SIG-M5 treated with dmso at 0.1 percent for 504 hours (cell line): ENCODE measurements around the gene MAMSTR.
"Not testable (repeated sequence)": the region's sequence is repeated elsewhere in the genome, so short reads cannot be mapped to it uniquely, and the experiment has no call there.

Source experiments
- DNase-seq: peaks from one replicate; lab custom pipeline; 2025; ENCODE audit not compliant: unreplicated experiment; lab: John Stamatoyannopoulos, UW

The MAMSTR gene

DNA sequence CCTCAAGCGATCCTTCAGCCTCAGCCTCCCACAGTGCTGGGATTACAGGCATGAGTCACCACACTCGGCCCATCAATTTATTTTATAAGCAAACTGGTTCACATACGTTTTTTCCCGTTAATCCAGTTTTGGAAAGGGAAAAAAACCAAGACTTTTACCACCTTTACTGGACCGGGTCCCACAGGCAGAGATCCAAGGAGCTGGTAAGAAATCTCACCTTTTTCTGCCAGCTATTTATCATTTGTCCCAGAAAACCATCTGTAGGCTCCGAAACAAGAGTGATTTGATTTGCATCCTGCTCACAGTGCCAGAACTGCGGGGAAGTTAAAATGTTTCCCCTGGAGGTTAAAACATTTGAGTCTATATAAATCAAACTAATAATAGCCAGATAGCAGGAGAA, 30.1 kb downstream of the MAMSTR start:
- no peak for DNase-seq

DNA sequence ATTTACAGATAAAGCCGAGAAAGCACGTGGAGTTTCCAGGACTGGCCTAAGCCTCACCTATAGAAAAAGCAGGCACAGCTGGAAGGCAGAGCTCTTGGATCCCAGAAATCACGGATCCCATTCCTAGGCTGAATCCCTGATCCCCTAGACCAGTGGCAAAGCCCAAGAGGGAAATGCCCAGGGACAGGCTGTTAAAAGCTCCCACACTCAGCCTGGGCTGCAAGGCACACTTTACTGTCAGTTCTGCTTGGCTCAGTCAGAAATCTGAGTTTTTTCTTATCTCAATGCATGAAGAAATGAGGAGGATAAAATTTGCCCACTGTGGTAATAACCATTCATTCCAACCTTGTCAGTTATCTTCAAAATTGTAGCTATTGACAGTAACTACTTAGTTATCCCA, 31.7 kb downstream of the MAMSTR start:
- DNase-seq, result no peak

GRCh38 chr19:48686637-48687036, 32.9 kb downstream of the MAMSTR start:
- not testable (repeated sequence) for DNase-seq

- no peak for DNase-seq
These were observed 33.4 kb downstream of the MAMSTR start for GRCh38 chr19:48686088-48686487.

DNA sequence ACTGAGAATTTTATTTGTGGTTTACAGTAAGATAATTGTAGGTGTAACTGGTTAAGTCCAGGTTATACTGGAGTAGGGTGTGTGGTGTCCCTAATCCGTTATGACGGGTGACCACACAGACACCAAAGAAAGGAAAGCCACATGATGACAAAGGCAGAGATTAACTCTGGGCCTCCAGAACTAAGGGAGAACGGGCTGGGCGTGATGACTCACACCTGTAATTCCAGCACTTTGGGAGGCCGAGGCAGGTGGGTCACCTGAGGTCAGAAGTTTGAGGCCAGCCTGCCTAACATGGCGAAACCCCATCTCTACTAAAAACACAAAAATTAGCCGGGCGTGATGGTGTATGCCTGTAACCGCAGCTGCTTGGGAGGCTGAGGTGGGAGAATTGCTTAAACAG, 33.9 kb downstream of the MAMSTR start:
- no peak for DNase-seq

DNA sequence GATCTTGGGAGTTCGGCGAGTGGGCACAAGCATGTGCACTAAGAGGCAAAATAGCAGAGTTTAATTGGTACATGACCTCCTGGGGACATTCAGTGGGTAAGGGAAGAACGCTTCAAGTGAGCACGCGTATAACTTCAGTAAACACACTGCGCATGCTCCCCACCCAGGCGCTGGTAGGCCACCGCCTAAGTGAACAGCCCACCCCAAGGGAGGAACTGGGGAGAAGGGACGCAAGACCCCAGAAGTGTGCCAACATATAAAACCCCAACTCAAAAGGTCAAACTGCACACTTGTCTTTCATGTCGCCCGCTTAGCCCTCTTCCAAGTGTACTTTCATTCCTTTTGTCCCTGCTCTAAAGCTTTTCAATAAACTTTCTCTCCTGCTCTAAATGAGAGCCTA, 36.2 kb downstream of the MAMSTR start:
- DNase-seq, result no peak

- DNase-seq, result no peak
These were observed 38.4 kb downstream of the MAMSTR start for GRCh38 chr19:48681127-48681470.

- no peak for DNase-seq
These were observed 38.9 kb downstream of the MAMSTR start for GRCh38 chr19:48680436-48681126.

- not testable (repeated sequence) for DNase-seq
These were observed 39.5 kb downstream of the MAMSTR start for GRCh38 chr19:48680006-48680405.

- no peak for DNase-seq
These were observed 41.3 kb downstream of the MAMSTR start for GRCh38 chr19:48678201-48678600.

DNA sequence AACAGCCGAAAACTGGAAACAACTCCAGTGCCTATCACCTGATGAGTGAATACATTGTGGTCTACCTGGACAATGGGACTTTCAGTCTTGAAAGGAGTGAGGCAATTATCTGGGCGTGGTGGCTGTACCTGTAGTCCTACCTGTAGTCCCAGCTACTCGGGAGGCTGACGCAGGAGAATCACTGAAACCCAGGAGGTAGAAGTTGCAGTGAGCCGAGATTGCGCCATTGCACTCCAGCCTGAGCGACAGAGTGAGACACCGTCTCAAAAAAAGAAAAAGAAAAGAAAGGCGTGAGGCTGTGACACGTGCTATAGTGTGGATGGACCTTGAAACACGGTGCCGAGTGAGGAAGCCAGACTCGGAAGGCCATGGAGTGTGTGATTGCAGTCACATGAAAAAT, 42.6 kb downstream of the MAMSTR start:
- DNase-seq, result no peak

DNA sequence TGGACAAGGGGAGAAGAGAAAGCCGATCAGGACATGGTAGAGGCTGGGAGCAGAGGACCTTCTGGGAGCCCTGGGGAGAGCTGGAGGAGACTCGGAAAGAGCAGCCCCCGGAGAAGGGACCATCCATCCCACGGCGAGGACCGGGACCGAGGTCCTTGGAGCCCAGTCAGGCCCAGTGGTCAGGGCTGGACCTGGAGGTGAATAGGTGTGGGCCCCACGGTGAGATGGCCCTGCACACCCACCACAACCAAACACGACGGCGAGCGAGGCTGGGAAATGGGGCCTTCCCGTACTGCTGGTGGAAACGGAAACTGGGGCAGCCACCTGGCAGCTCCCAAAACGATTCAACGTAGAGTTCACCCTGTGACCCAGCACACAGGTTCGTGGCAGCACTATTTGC, 43.0 kb downstream of the MAMSTR start:
- DNase-seq, result no peak

GRCh38 chr19:48674921-48675824, 44.4 kb downstream of the MAMSTR start:
- DNase-seq, result peak; percentile 68

DNA sequence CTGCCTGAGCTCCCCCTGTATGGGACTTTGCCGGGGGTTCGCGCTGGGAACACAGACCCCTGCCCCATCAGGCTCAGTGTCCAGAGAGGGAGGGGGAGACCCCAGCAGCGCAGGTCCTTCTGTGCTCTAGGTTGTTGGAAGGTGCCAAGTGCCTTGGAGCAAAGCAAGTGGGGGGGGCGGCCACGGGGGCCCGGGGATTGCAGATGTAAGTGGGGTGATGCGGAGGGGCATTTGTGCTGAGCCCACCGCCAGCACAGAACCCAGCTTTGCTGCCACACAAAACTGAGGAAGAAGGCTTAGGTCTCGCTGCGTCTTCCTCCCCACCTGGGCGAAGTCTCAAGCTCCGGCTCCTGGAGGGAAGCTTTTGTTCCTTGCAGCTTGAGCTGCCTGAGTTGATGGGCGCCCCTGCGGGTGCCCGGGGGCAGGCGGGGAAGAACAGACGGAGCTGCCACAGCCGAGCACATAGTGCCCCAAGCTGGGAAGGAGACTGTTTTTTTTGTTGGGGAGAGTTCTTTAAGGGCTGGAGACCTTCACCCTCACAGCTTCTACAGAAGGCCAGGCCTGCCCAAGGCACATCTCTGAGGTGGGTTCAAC, 45.2 kb downstream of the MAMSTR start:
- no peak for DNase-seq

- no peak for DNase-seq
These were observed 46.0 kb downstream of the MAMSTR start for GRCh38 chr19:48673436-48674100.

GRCh38 chr19:48672994-48673393, 46.5 kb downstream of the MAMSTR start, which contains the start of gene NTN5:
Gene NTN5, minus strand, starts transcription at chr19:48673017. Its CDS starts 2,031 bp downstream, at chr19:48670986.
- no peak for DNase-seq

GRCh38 chr19:48671446-48671995, 48.0 kb downstream of the MAMSTR start:
- no peak for DNase-seq

DNA sequence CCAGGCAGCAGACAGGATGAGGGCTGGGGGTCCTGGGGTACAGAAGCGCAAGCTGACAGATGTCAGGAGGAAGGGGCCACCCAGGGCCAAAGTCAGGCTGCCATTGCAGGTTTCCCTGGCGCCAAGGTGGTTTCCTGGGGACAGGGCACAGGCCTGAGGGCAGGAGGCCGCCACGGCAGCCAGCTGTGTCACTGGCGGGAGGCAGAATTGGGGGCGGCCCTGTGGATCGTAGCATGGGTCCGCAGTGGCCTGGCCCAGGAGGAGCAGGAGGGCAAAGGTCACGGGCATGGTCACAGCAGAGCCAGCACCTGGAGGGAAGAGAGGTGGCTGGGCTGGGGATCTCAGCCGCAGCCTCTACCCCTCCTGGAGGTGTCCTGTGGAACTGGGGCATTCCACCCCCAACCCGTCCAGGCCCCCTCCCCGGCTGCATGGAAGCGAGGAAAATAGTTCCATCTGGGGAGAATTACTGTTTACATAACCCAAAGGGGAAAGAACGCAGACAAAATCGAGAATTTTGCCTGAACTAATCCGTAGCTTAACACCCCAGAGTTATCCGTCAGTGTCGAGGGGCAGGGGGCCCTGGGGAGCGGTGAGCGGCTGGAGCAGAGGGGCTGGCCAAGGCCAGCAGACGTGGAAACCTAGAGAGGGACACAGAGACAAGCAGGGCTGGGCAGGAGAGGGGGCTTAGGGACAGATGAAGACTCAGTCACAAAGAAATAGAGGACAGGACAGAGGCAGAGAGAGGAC, 48.7 kb downstream of the MAMSTR start:
- DNase-seq, result no peak

DNA sequence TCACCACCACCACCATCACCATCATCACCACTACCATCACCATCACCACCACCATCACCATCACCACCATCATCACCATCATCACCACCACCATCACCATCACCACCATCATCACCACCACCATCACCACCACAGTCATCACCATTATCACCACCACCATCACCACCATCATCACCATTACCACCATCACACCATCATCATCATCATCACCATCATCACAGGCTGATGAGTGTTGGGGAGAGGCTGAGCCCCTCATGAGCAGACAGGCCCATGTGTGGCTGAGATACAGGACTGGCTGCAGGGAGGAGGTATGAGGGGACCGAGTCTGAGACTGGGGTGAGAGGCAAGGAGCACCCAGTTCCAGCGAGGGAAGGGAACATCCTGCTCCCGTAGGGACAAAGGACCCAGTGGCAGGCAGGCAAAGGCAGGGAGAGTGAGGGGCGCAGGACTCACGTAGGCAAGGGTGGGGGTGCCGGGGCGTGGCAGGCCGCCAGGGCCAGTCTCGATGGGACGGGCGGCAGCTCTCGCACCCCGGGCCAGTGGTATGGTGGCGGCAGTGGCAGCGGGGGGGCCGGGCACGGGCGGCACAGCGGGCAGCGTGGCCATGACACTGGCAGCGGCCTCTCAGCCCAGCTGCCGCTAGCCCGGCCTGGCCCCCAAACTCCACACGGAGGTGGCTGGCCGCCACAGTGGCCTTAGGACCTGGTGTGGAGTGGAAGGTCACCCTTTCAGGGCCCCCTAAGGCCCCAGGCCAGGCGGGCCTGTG, 49.4 kb downstream of the MAMSTR start:
- DNase-seq, result no peak

DNA sequence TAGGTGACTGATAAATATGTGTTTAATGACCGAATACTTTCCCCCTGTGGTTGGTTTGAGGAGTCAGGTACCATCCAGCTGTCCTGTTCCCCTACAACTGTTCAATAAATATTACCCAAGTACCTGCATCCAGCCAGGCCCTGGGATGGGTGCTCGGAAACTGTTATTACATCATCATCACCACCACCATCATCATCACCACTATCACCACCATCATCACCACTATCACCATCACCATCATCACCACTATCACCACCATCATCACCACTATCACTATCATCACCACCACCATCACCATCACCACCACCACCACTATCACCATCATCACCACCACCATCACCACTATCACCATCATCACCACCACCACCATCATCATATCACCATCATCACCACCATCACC, 50.8 kb downstream of the MAMSTR start:
- no peak for DNase-seq
